Measurements from ENCODE around the gene FYN.

FYN gene

DNA sequence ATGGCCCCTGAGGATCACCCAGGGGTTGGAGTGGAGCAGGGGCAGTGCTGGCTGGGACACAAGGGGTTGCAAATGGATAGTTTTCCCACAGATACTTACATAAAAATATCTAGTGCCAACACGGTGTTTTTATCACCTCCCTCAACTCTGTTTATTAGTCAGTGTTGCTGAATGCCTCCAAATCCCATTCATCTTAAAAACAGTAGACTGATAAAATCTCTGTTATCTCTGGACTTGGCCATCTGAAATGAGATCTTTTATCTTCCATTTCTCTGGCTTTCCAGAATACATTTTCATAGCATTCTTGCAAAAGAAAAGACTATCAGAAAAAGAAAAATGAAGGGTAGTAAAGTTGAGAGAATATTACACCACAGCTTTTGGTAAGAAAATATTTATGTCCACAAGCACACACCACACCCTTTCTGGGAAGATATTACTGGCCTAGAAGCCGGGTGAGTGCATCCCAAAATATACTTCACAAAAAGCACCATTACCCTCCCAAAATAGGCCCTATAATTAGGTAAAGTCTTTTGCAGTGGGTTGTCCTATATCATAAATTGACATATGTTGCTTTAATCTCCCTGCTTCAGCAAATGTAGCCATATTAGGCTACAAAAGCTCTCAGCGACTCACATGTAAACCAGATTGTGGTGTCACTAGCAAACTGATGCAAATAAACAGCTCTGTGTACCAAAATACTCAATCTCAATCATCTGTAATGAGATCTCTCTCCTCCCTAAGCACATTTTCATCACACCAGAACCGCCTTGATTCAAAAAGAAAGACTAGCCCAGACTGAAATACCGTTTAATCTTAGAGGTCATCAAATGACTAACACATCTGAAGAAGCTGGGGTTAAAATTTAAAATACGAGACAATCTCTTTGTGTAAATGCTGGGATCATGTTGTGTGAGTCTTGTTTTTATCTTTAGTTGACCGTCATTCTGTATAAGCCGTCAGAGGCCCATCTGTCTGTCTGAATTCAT is 96.7 kb downstream of the FYN start:
- peak overlapping the region; percentile 70; the same call in 1 of the 2 replicates for H3K27ac ChIP-seq

GRCh38 chr6:111775145-111775922 is 97.9 kb downstream of the FYN start:
- H3K27ac ChIP-seq, result peak overlapping the region; percentile 70
- H3K9me3 ChIP-seq (ENCODE audit: low read depth, low read length), result no peaks in the 10 kb centered on the region
- peaks cover 33% of the 10 kb centered on the region for H3K36me3 ChIP-seq (ENCODE audit: insufficient read depth, low read length)
- H3K4me3 ChIP-seq, result no peak overlapping the region
- TF ChIP-seq EZH2 (IDR thresholded peaks at IDR 0.05) (no peak), POLR2AphosphoS5 (IDR thresholded peaks at IDR 0.05; ENCODE audit: borderline replicate concordance, low read depth, low read length) (no peak), FOXP2 (optimal IDR thresholded peaks at IDR 0.05; ENCODE audit: control extremely low read depth, extremely low read length, insufficient read depth) (no peak)
- no peak for DNase-seq (ENCODE audit: low read depth, low spot score)
- H3K9ac ChIP-seq (ENCODE audit: insufficient read length), result no peak overlapping the region

More for the DNA sequence above, 96.7 kb downstream of the FYN start:
- TF ChIP-seq EZH2 (IDR thresholded peaks at IDR 0.05), result no peak
- DNase-seq (ENCODE audit: low read depth, low spot score), result no peak
- Histone ChIP-seq H3K9me3 (ENCODE audit: low read depth, low read length) (no peaks in the 10 kb centered on the region), H3K4me3 (no peak overlapping the region), H3K9ac (ENCODE audit: insufficient read length) (no peak overlapping the region), H3K36me3 (ENCODE audit: insufficient read depth, low read length) (peaks cover 22% of the 10 kb centered on the region)

DNA sequence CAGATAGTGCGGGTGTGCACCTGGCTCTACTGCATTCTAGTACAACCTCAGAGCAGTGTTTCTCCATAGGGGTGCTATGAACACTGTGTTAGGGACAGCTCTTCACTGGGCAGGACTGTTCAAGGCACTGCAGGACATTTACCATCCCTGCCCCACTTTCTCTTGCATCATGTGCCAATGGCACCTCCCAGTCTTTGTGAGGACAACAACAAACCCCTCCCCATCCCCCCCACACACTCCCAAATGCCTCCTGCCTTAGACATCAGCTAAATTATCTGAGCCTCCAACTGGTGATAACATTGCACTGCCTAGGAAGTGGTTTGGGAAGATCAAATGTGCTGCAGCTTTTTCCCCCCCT is 98.9 kb downstream of the FYN start:
- H3K9ac ChIP-seq (ENCODE audit: insufficient read length), result no peak overlapping the region
- no peak overlapping the region for H3K27ac ChIP-seq
- no peaks in the 10 kb centered on the region for H3K9me3 ChIP-seq (ENCODE audit: low read depth, low read length)
- TF ChIP-seq FOXP2 (optimal IDR thresholded peaks at IDR 0.05; ENCODE audit: control extremely low read depth, extremely low read length, insufficient read depth) (no peak), EZH2 (IDR thresholded peaks at IDR 0.05) (no peak), POLR2AphosphoS5 (IDR thresholded peaks at IDR 0.05; ENCODE audit: borderline replicate concordance, low read depth, low read length) (no peak)
- peaks cover 24% of the 10 kb centered on the region for H3K36me3 ChIP-seq (ENCODE audit: insufficient read depth, low read length)
- no peak overlapping the region for H3K4me3 ChIP-seq
- no peak for DNase-seq (ENCODE audit: low read depth, low spot score)

GRCh38 chr6:111773501-111774345 is 99.5 kb downstream of the FYN start:
- Histone ChIP-seq H3K36me3 (ENCODE audit: insufficient read depth, low read length) (peaks cover 20% of the 10 kb centered on the region), H3K9me3 (ENCODE audit: low read depth, low read length) (no peaks in the 10 kb centered on the region), H3K27ac (no peak overlapping the region), H3K4me3 (no peak overlapping the region), H3K9ac (ENCODE audit: insufficient read length) (no peak overlapping the region)
- DNase-seq (ENCODE audit: low read depth, low spot score), result no peak
- no peak for TF ChIP-seq POLR2AphosphoS5 (IDR thresholded peaks at IDR 0.05; ENCODE audit: borderline replicate concordance, low read depth, low read length)
- TF ChIP-seq EZH2 (IDR thresholded peaks at IDR 0.05), result no peak
- no peak for TF ChIP-seq FOXP2 (optimal IDR thresholded peaks at IDR 0.05; ENCODE audit: control extremely low read depth, extremely low read length, insufficient read depth)

GRCh38 chr6:111772381-111772780 is 100.9 kb downstream of the FYN start:
- H3K4me3 ChIP-seq, result no peak overlapping the region
- peaks cover 18% of the 10 kb centered on the region for H3K36me3 ChIP-seq (ENCODE audit: insufficient read depth, low read length)
- no peak overlapping the region for H3K27ac ChIP-seq
- H3K9ac ChIP-seq (ENCODE audit: insufficient read length), result no peak overlapping the region
- TF ChIP-seq POLR2AphosphoS5 (IDR thresholded peaks at IDR 0.05; ENCODE audit: borderline replicate concordance, low read depth, low read length) (no peak), EZH2 (IDR thresholded peaks at IDR 0.05) (no peak), FOXP2 (optimal IDR thresholded peaks at IDR 0.05; ENCODE audit: control extremely low read depth, extremely low read length, insufficient read depth) (no peak)
- no peaks in the 10 kb centered on the region for H3K9me3 ChIP-seq (ENCODE audit: low read depth, low read length)
- DNase-seq (ENCODE audit: low read depth, low spot score), result no peak

GRCh38 chr6:111771629-111772028 is 101.6 kb downstream of the FYN start:
- Histone ChIP-seq H3K4me3 (no peak overlapping the region), H3K9ac (ENCODE audit: insufficient read length) (no peak overlapping the region), H3K9me3 (ENCODE audit: low read depth, low read length) (no peaks in the 10 kb centered on the region), H3K36me3 (ENCODE audit: insufficient read depth, low read length) (peaks cover 18% of the 10 kb centered on the region), H3K27ac (no peak overlapping the region)
- DNase-seq (ENCODE audit: low read depth, low spot score), result no peak
- TF ChIP-seq FOXP2 (optimal IDR thresholded peaks at IDR 0.05; ENCODE audit: control extremely low read depth, extremely low read length, insufficient read depth) (no peak), EZH2 (IDR thresholded peaks at IDR 0.05) (no peak), POLR2AphosphoS5 (IDR thresholded peaks at IDR 0.05; ENCODE audit: borderline replicate concordance, low read depth, low read length) (no peak)

- TF ChIP-seq POLR2AphosphoS5 (IDR thresholded peaks at IDR 0.05; ENCODE audit: borderline replicate concordance, low read depth, low read length), result no peak
- no peak for TF ChIP-seq EZH2 (IDR thresholded peaks at IDR 0.05)
- no peak for TF ChIP-seq FOXP2 (optimal IDR thresholded peaks at IDR 0.05; ENCODE audit: control extremely low read depth, extremely low read length, insufficient read depth)
- H3K9me3 ChIP-seq (ENCODE audit: low read depth, low read length), result no peaks in the 10 kb centered on the region
Observed at GRCh38 chr6:111771094-111771432, 102.2 kb downstream of the FYN start.

More at GRCh38 chr6:111771094-111771432, 102.2 kb downstream of the FYN start:
- DNase-seq (ENCODE audit: low read depth, low spot score), result no peak
- no peak overlapping the region for H3K4me3 ChIP-seq
- no peak overlapping the region for H3K27ac ChIP-seq
- H3K9ac ChIP-seq (ENCODE audit: insufficient read length), result no peak overlapping the region
- H3K36me3 ChIP-seq (ENCODE audit: insufficient read depth, low read length), result peaks cover 18% of the 10 kb centered on the region
